GM12801 (cell line): ENCODE data around the gene SCNN1G.

Experiments
- CTCF ChIP-seq: IDR thresholded peaks from one replicate; pipeline ENCODE4 v1.5.1; 2011; ENCODE audit warnings: control low read depth; ENCODE audit not compliant: insufficient read length; ENCODE audit errors: extremely low read depth

SCNN1G gene

GRCh38 chr16:23182679-23183542 lies at the start of gene SCNN1G:
Gene SCNN1G (plus strand): TSS chr16:23182745. CDS start chr16:23186272, 3,527 bp downstream.
- no peak for TF ChIP-seq CTCF

- TF ChIP-seq CTCF = no peak
Measured at GRCh38 chr16:23132775-23133463, 49.6 kb upstream of the SCNN1G start.

- TF ChIP-seq CTCF = no peak
Measured at GRCh38 chr16:23134274-23134673, 48.3 kb upstream of the SCNN1G start.

- TF ChIP-seq CTCF = no peak
Measured at GRCh38 chr16:23137256-23137655, 45.3 kb upstream of the SCNN1G start.

GRCh38 chr16:23137818-23138217 lies 44.7 kb upstream of the SCNN1G start:
- TF ChIP-seq CTCF = no peak

- TF ChIP-seq CTCF = no peak
Measured at GRCh38 chr16:23140107-23140506, 42.4 kb upstream of the SCNN1G start.

GRCh38 chr16:23141033-23141432 lies 41.5 kb upstream of the SCNN1G start:
- no peak for TF ChIP-seq CTCF
